A673 (cell line): Measurements from ENCODE around the gene SLC2A6. TPM values are rescaled to one million over a fixed set of nuclear protein-coding genes. Genes with fewer than 3 reads are reported as not detected.

Experiments used
- BruUV-seq: library from RNA; stranded (reverse); fragments of 400-500 nt; replicated peaks from 2 replicates; lab custom pipeline; 2021; lab: Mats Ljungman, UMichigan
- CTCF ChIA-PET: fragments of 300-600 bp; sonication (Branson Sonifier 250); formaldehyde crosslinking; loops from one replicate; lab custom pipeline; 2022; ENCODE audit warnings: antibody characterized with exemption; lab: Charles Lee
- POLR2A ChIA-PET: fragments of 300-600 bp; sonication (Branson Sonifier 250); formaldehyde crosslinking; loops from one replicate; lab custom pipeline; 2022; ENCODE audit warnings: antibody characterized with exemption; ENCODE audit not compliant: low non-redundant PET; lab: Charles Lee
- DNase-seq: peaks from one replicate; pipeline ENCODE4 v3.0.0-alpha.2; 2015; ENCODE audit warnings: low spot score
- H3K27ac ChIP-seq: fragments of 200-600 bp; sonication (generic); 2 replicates; pipeline ENCODE4 v1.5.1; 2016; ENCODE audit warnings: mixed run types, low read depth, mild to moderate bottlenecking, mixed read lengths, antibody characterized with exemption, low read length; ENCODE audit not compliant: poor library complexity, severe bottlenecking
- H3K27me3 ChIP-seq: fragments of 200-600 bp; sonication (generic); replicated peaks from 2 replicates; pipeline ENCODE4 v1.6.1; 2017; ENCODE audit warnings: mixed run types, low read depth, mild to moderate bottlenecking, mixed read lengths, antibody characterized with exemption, low read length; ENCODE audit not compliant: insufficient read depth, poor library complexity
- H3K36me3 ChIP-seq: fragments of 200-600 bp; sonication (generic); 2 replicates; pipeline ENCODE4 v1.6.1; 2016; ENCODE audit warnings: mixed run types, mild to moderate bottlenecking, mixed read lengths, antibody characterized with exemption, low read length; ENCODE audit not compliant: insufficient read depth, poor library complexity, severe bottlenecking
- H3K4me1 ChIP-seq: fragments of 200-600 bp; sonication (generic); 2 replicates; pipeline ENCODE4 v1.6.1; 2017; ENCODE audit warnings: mixed run types, mild to moderate bottlenecking, mixed read lengths, antibody characterized with exemption, low read length; ENCODE audit not compliant: insufficient read depth, poor library complexity, severe bottlenecking
- H3K4me3 ChIP-seq: fragments of 200-600 bp; sonication (generic); 2 replicates; pipeline ENCODE4 v1.5.1; 2016; ENCODE audit warnings: low read depth, mixed run types, mild to moderate bottlenecking, mixed read lengths, low read length; ENCODE audit not compliant: poor library complexity, severe bottlenecking
- H3K9me3 ChIP-seq: fragments of 200-600 bp; sonication (generic); 2 replicates; pipeline ENCODE4 v1.6.1; 2016; ENCODE audit warnings: mixed run types, low read depth, mild to moderate bottlenecking, mixed read lengths, antibody characterized with exemption, low read length; ENCODE audit not compliant: poor library complexity, severe bottlenecking
- EZH2 ChIP-seq: fragments of 200-600 bp; sonication (generic); IDR thresholded peaks from 2 replicates; pipeline ENCODE4 v1.6.1; 2017; ENCODE audit warnings: borderline replicate concordance, low read depth, mild to moderate bottlenecking, mixed read lengths, antibody characterized with exemption, low read length; ENCODE audit not compliant: poor library complexity, severe bottlenecking
- intact Hi-C: fragments of 100-400 bp; cut with micrococcal nuclease; formaldehyde crosslinking; loops from one replicate; pipeline ENCODE4 v1.10.0; 2022; ENCODE audit not compliant: unreplicated experiment
- total RNA-seq: library from RNA; stranded (reverse); gene quantifications from 2 replicates; pipeline ENCODE4 v1.2.3, GENCODE V29; 2021
- TF ChIP-seq, protein P1 (sequence below): fragments of 300-800, 200-600 bp; sonication (generic); conservative IDR thresholded peaks from 2 replicates; pipeline ENCODE4 v1.5.1; 2017; ENCODE audit warnings: low read depth, mild to moderate bottlenecking, antibody characterized with exemption, low read length, moderate library complexity, mixed read lengths

SLC2A6 gene
- total RNA-seq, 1 experiment from 2014 or later = 1.8 TPM

DNA sequence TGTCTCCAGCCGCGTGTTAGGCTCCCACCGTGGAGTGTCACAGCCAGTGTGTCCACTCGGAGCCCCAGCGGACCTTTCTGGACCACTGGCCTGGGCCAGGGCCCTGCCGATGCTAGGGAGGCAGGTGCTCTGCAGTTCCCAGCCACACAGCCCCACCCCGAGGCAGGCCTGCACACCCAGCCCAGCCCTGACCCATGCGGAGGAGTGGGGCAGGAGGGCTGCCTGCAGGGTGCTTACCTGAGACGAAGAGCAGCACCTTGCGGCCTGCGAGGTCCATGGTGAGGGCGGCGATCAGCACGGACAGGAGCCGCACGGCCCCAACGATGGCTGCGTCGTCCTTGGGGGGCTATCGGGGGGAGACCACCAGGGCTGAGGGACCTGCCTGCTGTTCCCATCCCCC, 5.2 kb downstream of the SLC2A6 start:
- intact Hi-C loops = no loop called here
- no peak for DNase-seq
- no TSS peak for BruUV-seq
- no peaks in the 10 kb centered on the region for H3K36me3 ChIP-seq
- no peak overlapping the region for H3K27ac ChIP-seq
- H3K27me3 ChIP-seq = no peaks in the 10 kb centered on the region
- no peaks in the 10 kb centered on the region for H3K9me3 ChIP-seq
- TF ChIP-seq EZH2 = no peak
- TF ChIP-seq, protein P1, sequence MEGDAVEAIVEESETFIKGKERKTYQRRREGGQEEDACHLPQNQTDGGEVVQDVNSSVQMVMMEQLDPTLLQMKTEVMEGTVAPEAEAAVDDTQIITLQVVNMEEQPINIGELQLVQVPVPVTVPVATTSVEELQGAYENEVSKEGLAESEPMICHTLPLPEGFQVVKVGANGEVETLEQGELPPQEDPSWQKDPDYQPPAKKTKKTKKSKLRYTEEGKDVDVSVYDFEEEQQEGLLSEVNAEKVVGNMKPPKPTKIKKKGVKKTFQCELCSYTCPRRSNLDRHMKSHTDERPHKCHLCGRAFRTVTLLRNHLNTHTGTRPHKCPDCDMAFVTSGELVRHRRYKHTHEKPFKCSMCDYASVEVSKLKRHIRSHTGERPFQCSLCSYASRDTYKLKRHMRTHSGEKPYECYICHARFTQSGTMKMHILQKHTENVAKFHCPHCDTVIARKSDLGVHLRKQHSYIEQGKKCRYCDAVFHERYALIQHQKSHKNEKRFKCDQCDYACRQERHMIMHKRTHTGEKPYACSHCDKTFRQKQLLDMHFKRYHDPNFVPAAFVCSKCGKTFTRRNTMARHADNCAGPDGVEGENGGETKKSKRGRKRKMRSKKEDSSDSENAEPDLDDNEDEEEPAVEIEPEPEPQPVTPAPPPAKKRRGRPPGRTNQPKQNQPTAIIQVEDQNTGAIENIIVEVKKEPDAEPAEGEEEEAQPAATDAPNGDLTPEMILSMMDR = no peak
- POLR2A ChIA-PET = interaction anchor here (0.5 kb wide), 1 partner anchor 201 kb away, joined by 8 read pairs; no protein-coding TSS in a partner anchor
- CTCF ChIA-PET = no interaction called here
- H3K4me1 ChIP-seq = peaks cover 6% of the 10 kb centered on the region
- no peak overlapping the region for H3K4me3 ChIP-seq

DNA sequence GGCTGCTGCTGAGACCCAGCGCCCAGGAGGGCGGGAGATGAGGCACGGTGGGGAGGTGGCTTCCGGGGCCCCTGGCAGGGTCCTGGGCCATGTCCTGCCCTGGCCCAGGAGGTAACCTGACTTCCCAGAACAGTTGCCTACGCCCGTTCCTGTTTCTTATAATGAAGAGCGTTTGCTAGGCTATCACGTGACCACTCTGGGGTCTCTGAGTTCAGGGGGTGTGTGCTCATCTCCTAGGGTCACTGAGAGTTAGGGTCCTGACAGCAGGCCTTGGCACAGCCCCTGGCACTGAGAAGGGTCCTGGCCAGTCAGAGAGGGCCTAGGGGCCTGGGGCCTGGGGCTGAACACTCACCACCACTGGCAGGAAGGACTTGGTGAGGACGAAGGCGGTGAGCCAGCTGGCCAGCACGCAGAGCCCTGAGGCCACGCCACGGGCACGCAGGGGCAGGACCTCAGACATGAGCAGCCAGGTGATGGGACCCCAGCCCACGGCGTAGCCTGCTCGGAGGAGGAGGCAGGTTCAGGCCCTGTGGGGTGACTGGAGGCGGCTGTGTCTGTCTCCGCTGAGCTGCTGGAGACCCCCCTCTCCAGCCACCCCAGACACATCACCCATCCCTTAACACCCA, 6.0 kb downstream of the SLC2A6 start:
- Histone ChIP-seq H3K27me3 (no peaks in the 10 kb centered on the region), H3K9me3 (no peaks in the 10 kb centered on the region), H3K4me1 (no peaks in the 10 kb centered on the region), H3K4me3 (no peak overlapping the region), H3K36me3 (no peaks in the 10 kb centered on the region), H3K27ac (no peak overlapping the region)
- BruUV-seq = no TSS peak
- intact Hi-C loops = no loop called here
- TF ChIP-seq EZH2 = no peak
- TF ChIP-seq, protein P1 = no peak
- ChIA-PET POLR2A (no interaction called here), CTCF (no interaction called here)
- no peak for DNase-seq

GRCh38 chr9:133472277-133472645, 6.6 kb downstream of the SLC2A6 start:
- POLR2A ChIA-PET = no interaction called here
- Histone ChIP-seq H3K36me3 (no peaks in the 10 kb centered on the region), H3K27ac (no peak overlapping the region), H3K4me3 (no peak overlapping the region), H3K4me1 (no peaks in the 10 kb centered on the region), H3K27me3 (no peaks in the 10 kb centered on the region), H3K9me3 (no peaks in the 10 kb centered on the region)
- CTCF ChIA-PET = no interaction called here
- no TSS peak for BruUV-seq
- TF ChIP-seq EZH2 = no peak
- TF ChIP-seq, protein P1 = no peak
- intact Hi-C loops = no loop called here
- no peak for DNase-seq
